Fibroblast of peridontal ligament (primary cell): ENCODE results near the gene EMILIN1.

Source experiments
- DNase-seq: peaks from one replicate; pipeline ENCODE4 v3.0.0-alpha.2; 2010; ENCODE audit errors: extremely low read depth

EMILIN1 gene

GRCh38 chr2:27078267-27079194, at the start of gene EMILIN1:
Gene EMILIN1 (plus strand): TSS chr2:27078615. CDS start chr2:27079066, 451 bp downstream.
- peak; percentile 97 for DNase-seq

- no peak for DNase-seq
Observed at GRCh38 chr2:27029051-27029450, 49.4 kb upstream of the EMILIN1 start.

GRCh38 chr2:27032495-27033252, 45.7 kb upstream of the EMILIN1 start, which contains the start of gene TMEM214:
Gene TMEM214 (plus strand): TSS chr2:27032965. CDS start chr2:27033016, 51 bp downstream.
- peak; percentile 83 for DNase-seq

GRCh38 chr2:27033253-27033852, 45.1 kb upstream of the EMILIN1 start:
- no peak for DNase-seq

GRCh38 chr2:27038012-27038411, 40.4 kb upstream of the EMILIN1 start:
- DNase-seq = no peak

GRCh38 chr2:27038631-27039339, 39.6 kb upstream of the EMILIN1 start:
- DNase-seq = no peak

GRCh38 chr2:27039426-27039825, 39.0 kb upstream of the EMILIN1 start:
- DNase-seq = no peak

- no peak for DNase-seq
Observed at GRCh38 chr2:27039871-27040270, 38.5 kb upstream of the EMILIN1 start.

GRCh38 chr2:27040282-27040681, 38.1 kb upstream of the EMILIN1 start:
- no peak for DNase-seq

GRCh38 chr2:27041752-27042151, 36.7 kb upstream of the EMILIN1 start:
- no peak for DNase-seq

GRCh38 chr2:27042159-27042661, 36.2 kb upstream of the EMILIN1 start:
- DNase-seq = no peak

- peak; percentile 63 for DNase-seq
Observed at GRCh38 chr2:27042985-27043634, 35.3 kb upstream of the EMILIN1 start.

- no peak for DNase-seq
Observed at GRCh38 chr2:27049422-27050280, 28.8 kb upstream of the EMILIN1 start.

- DNase-seq = peak; percentile 99
Observed at GRCh38 chr2:27050281-27050995, 28.0 kb upstream of the EMILIN1 start.

GRCh38 chr2:27050996-27051901, 27.2 kb upstream of the EMILIN1 start, which contains the start of gene AGBL5:
Gene AGBL5 (plus strand): TSS chr2:27051668. CDS start chr2:27052959, 1,291 bp downstream.
- peak; percentile 92 for DNase-seq

GRCh38 chr2:27051902-27052645, 26.3 kb upstream of the EMILIN1 start:
- DNase-seq = no peak

GRCh38 chr2:27053321-27053720, 25.1 kb upstream of the EMILIN1 start:
- no peak for DNase-seq
